Neutrophil (primary cell): ENCODE results near the gene DHRS7B.
A peak's percentile ranks its signal among the peaks of the same experiment; 100 is the strongest.
"Not testable (repeated sequence)": the region's sequence is repeated elsewhere in the genome, so short reads cannot be mapped to it uniquely, and the experiment has no call there.

ENCODE experiments used
- H3K27ac ChIP-seq: fragments of 200-600 bp; sonication (generic); 2 replicates; pipeline ENCODE4 v1.5.1; 2016; ENCODE audit warnings: mild to moderate bottlenecking, moderate library complexity
- H3K27me3 ChIP-seq: fragments of 200-600 bp; sonication (generic); 2 replicates; pipeline ENCODE4 v1.6.0; 2016; ENCODE audit warnings: mild to moderate bottlenecking
- H3K36me3 ChIP-seq: fragments of 200-600 bp; sonication (generic); 2 replicates; pipeline ENCODE4 v1.5.1; 2017
- H3K4me1 ChIP-seq, 2 experiments: fragments of 200-600 bp in 1 of 2; sonication (generic) in 1 of 2; 1 replicate in 1 of 2; 2 replicates in 1 of 2; pipeline versions ENCODE4 v1.5.1 to v1.6.1; 2013 to 2016; ENCODE audit warnings: low read depth in 1 of 2, low read length in 1 of 2, mild to moderate bottlenecking in 1 of 2, moderate library complexity in 1 of 2; ENCODE audit not compliant: control insufficient read depth in 1 of 2, insufficient read depth in 1 of 2
- H3K4me3 ChIP-seq, 2 experiments: fragments of 200-600 bp in 1 of 2; sonication (generic) in 1 of 2; 1 replicate in 1 of 2; 2 replicates in 1 of 2; pipeline ENCODE4 v1.5.1; 2013 to 2016; ENCODE audit warnings: low read depth in 1 of 2, low read length in 1 of 2, mild to moderate bottlenecking in 1 of 2, moderate library complexity in 1 of 2
- H3K9me3 ChIP-seq: fragments of 200-600 bp; sonication (generic); 2 replicates; pipeline ENCODE4 v1.5.1; 2016
- CTCF ChIP-seq: fragments of 200-600 bp; sonication (generic); IDR thresholded peaks from 2 replicates; pipeline ENCODE4 v1.5.1; 2016; ENCODE audit warnings: antibody characterized with exemption

The DHRS7B gene

GRCh38 chr17:21105064-21105894 lies 21.5 kb upstream of the DHRS7B start:
- TF ChIP-seq CTCF = no peak
- H3K27ac ChIP-seq = no peak overlapping the region
- H3K4me1 ChIP-seq = peaks cover 5 to 7% of the 10 kb centered on the region in 2 experiments
- H3K4me3 ChIP-seq = no peak overlapping the region
- H3K36me3 ChIP-seq = no peaks in the 10 kb centered on the region
- H3K9me3 ChIP-seq = no peaks in the 10 kb centered on the region
- H3K27me3 ChIP-seq = no peaks in the 10 kb centered on the region

GRCh38 chr17:21106316-21106715 lies 20.4 kb upstream of the DHRS7B start:
- no peaks in the 10 kb centered on the region for H3K36me3 ChIP-seq
- H3K4me3 ChIP-seq = no peak overlapping the region
- no peak overlapping the region for H3K27ac ChIP-seq
- no peaks in the 10 kb centered on the region for H3K9me3 ChIP-seq
- no peak for TF ChIP-seq CTCF
- no peaks in the 10 kb centered on the region for H3K4me1 ChIP-seq
- no peaks in the 10 kb centered on the region for H3K27me3 ChIP-seq

GRCh38 chr17:21107067-21107650 lies 19.6 kb upstream of the DHRS7B start:
- not testable (repeated sequence) for H3K4me3 ChIP-seq, H3K9me3 ChIP-seq, H3K36me3 ChIP-seq, H3K27ac ChIP-seq, H3K27me3 ChIP-seq, H3K4me1 ChIP-seq

- no peak for TF ChIP-seq CTCF
- no peak overlapping the region for H3K27ac ChIP-seq
- H3K4me1 ChIP-seq = peaks cover 9 to 10% of the 10 kb centered on the region in 2 experiments
- no peaks in the 10 kb centered on the region for H3K36me3 ChIP-seq
- no peak overlapping the region for H3K4me3 ChIP-seq
- no peaks in the 10 kb centered on the region for H3K9me3 ChIP-seq
- no peaks in the 10 kb centered on the region for H3K27me3 ChIP-seq
These were observed 18.1 kb upstream of the DHRS7B start for GRCh38 chr17:21108651-21109050.

GRCh38 chr17:21113049-21113690 lies 13.6 kb upstream of the DHRS7B start:
- Histone ChIP-seq H3K36me3 (no peaks in the 10 kb centered on the region), H3K27me3 (no peaks in the 10 kb centered on the region), H3K27ac (peak overlapping the region; percentile 71), H3K4me3 (no peak overlapping the region), H3K4me1 (peaks cover 9 to 19% of the 10 kb centered on the region in 2 experiments), H3K9me3 (no peaks in the 10 kb centered on the region)
- no peak for TF ChIP-seq CTCF

GRCh38 chr17:21113716-21114115 lies 13.0 kb upstream of the DHRS7B start:
- no peaks in the 10 kb centered on the region for H3K36me3 ChIP-seq
- H3K9me3 ChIP-seq = no peaks in the 10 kb centered on the region
- no peak for TF ChIP-seq CTCF
- H3K4me3 ChIP-seq = no peak overlapping the region
- H3K4me1 ChIP-seq = peaks cover 9 to 19% of the 10 kb centered on the region in 2 experiments
- H3K27me3 ChIP-seq = no peaks in the 10 kb centered on the region
- peak overlapping the region; percentile 71 for H3K27ac ChIP-seq

GRCh38 chr17:21114791-21115190 lies 12.0 kb upstream of the DHRS7B start:
- peaks cover 16 to 26% of the 10 kb centered on the region in 2 experiments for H3K4me1 ChIP-seq
- not testable (repeated sequence) for H3K9me3 ChIP-seq, H3K36me3 ChIP-seq, H3K27me3 ChIP-seq, H3K27ac ChIP-seq, H3K4me3 ChIP-seq
